Parathyroid adenoma (tissue), 2 donors: Measurements from ENCODE around the gene SIK3.
"Not testable (repeated sequence)": the region's sequence is repeated elsewhere in the genome, so short reads cannot be mapped to it uniquely, and the experiment has no call there.

Source experiments
- H2AFZ ChIP-seq: fragments of 300-600 bp; sonication (generic); one replicate; pipeline ENCODE4 v1.7.0; 2017; ENCODE audit warnings: antibody characterized with exemption, mild to moderate bottlenecking
- H3K27ac ChIP-seq: fragments of 300-600 bp; sonication (generic); one replicate; pipeline ENCODE4 v1.7.0; 2017
- H3K27me3 ChIP-seq: fragments of 300-600 bp; sonication (generic); one replicate; pipeline ENCODE4 v1.7.0; 2017; ENCODE audit warnings: low read length; ENCODE audit not compliant: control insufficient read depth, insufficient read depth
- H3K36me3 ChIP-seq: fragments of 300-600 bp; sonication (generic); one replicate; pipeline ENCODE4 v1.7.0; 2017; ENCODE audit warnings: low read length; ENCODE audit not compliant: control insufficient read depth, insufficient read depth
- H3K4me1 ChIP-seq: fragments of 300-600 bp; sonication (generic); one replicate; pipeline ENCODE4 v1.7.0; 2017; ENCODE audit warnings: control low read depth
- H3K4me2 ChIP-seq: fragments of 300-600 bp; sonication (generic); one replicate; pipeline ENCODE4 v1.7.0; 2017; ENCODE audit warnings: low read length
- H3K4me3 ChIP-seq: fragments of 300-600 bp; sonication (generic); one replicate; pipeline ENCODE4 v1.7.0; 2017; ENCODE audit warnings: low read depth, low read length
- H3K79me2 ChIP-seq: fragments of 300-600 bp; sonication (generic); one replicate; pipeline ENCODE4 v1.7.0; 2017; ENCODE audit warnings: control low read depth
- H3K9ac ChIP-seq: fragments of 300-600 bp; sonication (generic); one replicate; pipeline ENCODE4 v1.7.0; 2017; ENCODE audit warnings: mild to moderate bottlenecking
- H3K9me3 ChIP-seq: fragments of 300-600 bp; sonication (generic); one replicate; pipeline ENCODE4 v1.7.0; 2017; ENCODE audit warnings: low read length; ENCODE audit not compliant: control insufficient read depth
- TF ChIP-seq, protein P1 (sequence below): fragments of 300-600 bp; sonication (generic); IDR thresholded peaks from one replicate; pipeline ENCODE4 v1.7.0; 2017; ENCODE audit warnings: antibody characterized with exemption, mild to moderate bottlenecking
- donor health status: primary hyperparathyroidism.

Gene SIK3

DNA sequence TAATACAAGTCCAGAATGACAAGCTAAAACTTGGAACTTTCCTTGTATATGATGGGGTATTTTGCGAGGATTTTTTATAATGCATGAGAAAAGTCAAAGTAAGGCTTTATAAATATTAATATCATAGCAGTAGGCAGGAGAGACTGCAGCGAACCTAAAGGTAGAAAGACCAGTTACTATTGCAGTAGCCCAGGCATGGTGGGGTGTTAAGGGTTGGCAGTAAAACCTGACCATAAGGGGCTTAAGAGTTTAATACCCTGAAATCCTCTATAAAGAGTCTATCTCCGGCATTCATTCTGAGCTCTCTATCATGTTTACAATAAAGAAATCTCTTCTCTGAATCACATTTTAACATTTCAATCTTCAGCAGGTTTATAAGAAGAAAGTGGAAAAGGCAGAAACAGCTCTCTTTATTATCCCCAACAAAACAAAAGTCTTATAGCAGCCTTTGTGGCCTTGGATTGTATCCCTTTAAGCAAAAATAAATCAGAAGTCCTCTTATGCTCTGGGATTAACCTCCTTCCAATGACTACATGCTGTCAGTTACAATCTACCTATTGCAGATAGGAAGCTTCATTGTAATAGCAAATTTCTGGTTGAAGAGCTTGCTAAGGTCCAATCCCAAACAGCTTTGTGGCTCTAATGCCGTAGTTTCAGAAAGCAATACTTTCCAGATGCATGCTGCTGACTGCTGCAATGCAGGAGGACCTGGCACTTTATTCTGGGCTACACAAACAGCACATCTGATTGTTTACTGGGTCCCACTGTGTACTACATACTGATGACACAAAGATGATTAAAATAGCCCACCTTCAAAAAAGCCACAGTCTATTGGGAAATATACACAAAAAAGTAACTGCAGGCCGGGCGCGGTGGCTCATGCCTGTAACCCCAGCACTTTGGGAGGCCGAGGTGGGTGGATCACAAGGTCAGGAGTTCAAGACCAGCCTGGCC is 45.8 kb downstream of the SIK3 start:
- Histone ChIP-seq H3K27me3 (no peaks in the 10 kb centered on the region), H3K4me3 (no peak overlapping the region), H3K36me3 (no peaks in the 10 kb centered on the region), H3K4me2 (no peak overlapping the region), H3K4me1 (no peaks in the 10 kb centered on the region), H3K9me3 (no peaks in the 10 kb centered on the region), H3K79me2 (peaks cover 20% of the 10 kb centered on the region), H3K9ac (no peak overlapping the region), H3K27ac (no peak overlapping the region), H2AFZ (no peak overlapping the region)
- TF ChIP-seq, protein P1, sequence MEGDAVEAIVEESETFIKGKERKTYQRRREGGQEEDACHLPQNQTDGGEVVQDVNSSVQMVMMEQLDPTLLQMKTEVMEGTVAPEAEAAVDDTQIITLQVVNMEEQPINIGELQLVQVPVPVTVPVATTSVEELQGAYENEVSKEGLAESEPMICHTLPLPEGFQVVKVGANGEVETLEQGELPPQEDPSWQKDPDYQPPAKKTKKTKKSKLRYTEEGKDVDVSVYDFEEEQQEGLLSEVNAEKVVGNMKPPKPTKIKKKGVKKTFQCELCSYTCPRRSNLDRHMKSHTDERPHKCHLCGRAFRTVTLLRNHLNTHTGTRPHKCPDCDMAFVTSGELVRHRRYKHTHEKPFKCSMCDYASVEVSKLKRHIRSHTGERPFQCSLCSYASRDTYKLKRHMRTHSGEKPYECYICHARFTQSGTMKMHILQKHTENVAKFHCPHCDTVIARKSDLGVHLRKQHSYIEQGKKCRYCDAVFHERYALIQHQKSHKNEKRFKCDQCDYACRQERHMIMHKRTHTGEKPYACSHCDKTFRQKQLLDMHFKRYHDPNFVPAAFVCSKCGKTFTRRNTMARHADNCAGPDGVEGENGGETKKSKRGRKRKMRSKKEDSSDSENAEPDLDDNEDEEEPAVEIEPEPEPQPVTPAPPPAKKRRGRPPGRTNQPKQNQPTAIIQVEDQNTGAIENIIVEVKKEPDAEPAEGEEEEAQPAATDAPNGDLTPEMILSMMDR, result no peak

DNA sequence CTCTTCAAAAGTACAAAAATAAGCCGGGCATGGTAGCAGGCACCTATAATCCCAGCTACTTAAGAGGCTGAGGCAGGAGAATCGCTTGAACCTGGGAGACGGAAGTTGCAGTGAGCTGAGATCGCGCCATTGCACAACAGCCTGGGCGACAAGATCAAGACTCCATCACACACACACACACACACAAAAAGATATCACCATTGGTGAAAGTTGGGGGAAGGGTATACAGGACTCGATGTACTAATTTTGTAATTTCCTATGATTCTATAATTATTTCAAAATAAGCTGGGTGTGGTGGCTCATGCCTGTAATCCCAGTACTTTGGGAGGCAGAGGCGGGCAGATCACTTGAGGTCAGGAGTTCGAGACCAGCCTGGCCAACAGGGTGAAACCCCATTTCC is 48.1 kb downstream of the SIK3 start:
- not testable (repeated sequence) for H2AFZ ChIP-seq, H3K36me3 ChIP-seq, H3K27me3 ChIP-seq, H3K4me3 ChIP-seq, H3K27ac ChIP-seq, H3K9me3 ChIP-seq, H3K9ac ChIP-seq, H3K4me2 ChIP-seq, H3K4me1 ChIP-seq
- peaks cover 11% of the 10 kb centered on the region for H3K79me2 ChIP-seq

DNA sequence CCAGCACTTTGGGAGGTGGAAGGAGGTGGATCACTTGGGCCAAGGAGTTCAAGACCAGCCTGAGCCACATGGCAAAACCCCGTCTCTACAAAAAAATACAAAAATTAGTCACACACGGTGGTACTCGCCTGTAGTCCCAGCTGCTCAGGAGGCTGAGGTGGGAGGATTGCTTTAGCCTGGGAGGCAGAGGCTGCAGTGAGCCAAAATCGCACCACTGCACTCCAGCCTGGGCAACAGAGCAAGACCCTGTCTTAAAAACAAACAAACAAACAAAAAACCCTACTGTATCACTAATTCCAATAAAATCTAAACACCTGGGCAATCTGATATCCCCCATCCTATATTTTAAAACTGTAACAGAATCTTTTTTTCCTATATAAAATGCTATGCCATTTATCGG is 51.6 kb downstream of the SIK3 start:
- not testable (repeated sequence) for H3K9me3 ChIP-seq, H3K27ac ChIP-seq, H2AFZ ChIP-seq, H3K4me2 ChIP-seq, H3K4me3 ChIP-seq, H3K27me3 ChIP-seq, H3K36me3 ChIP-seq, H3K79me2 ChIP-seq, H3K9ac ChIP-seq, H3K4me1 ChIP-seq

DNA sequence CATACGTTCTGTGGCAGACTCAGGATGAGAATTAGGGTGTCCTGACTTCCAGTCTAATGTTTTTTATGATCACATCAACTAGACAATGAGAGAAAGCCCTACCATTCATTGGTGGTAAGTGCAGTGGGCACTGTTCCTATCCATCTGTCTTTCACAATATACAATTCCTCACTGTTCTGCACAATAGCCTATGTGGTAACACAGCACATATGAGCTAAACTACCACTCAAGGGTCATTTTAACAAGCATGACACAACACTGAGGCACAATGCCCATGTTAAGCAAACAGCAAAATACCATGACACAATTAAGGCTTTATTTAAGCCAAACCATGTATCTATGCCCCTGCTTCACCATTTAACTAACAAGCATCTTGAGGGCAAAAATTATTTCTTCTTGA is 52.3 kb downstream of the SIK3 start:
- H3K9ac ChIP-seq, result no peak overlapping the region
- H3K4me2 ChIP-seq, result no peak overlapping the region
- H3K27ac ChIP-seq, result no peak overlapping the region
- no peaks in the 10 kb centered on the region for H3K27me3 ChIP-seq
- no peaks in the 10 kb centered on the region for H3K9me3 ChIP-seq
- H3K36me3 ChIP-seq, result no peaks in the 10 kb centered on the region
- peaks cover 4% of the 10 kb centered on the region for H3K79me2 ChIP-seq
- no peak overlapping the region for H2AFZ ChIP-seq
- H3K4me3 ChIP-seq, result no peak overlapping the region
- H3K4me1 ChIP-seq, result no peaks in the 10 kb centered on the region
- TF ChIP-seq, protein P1, result no peak

DNA sequence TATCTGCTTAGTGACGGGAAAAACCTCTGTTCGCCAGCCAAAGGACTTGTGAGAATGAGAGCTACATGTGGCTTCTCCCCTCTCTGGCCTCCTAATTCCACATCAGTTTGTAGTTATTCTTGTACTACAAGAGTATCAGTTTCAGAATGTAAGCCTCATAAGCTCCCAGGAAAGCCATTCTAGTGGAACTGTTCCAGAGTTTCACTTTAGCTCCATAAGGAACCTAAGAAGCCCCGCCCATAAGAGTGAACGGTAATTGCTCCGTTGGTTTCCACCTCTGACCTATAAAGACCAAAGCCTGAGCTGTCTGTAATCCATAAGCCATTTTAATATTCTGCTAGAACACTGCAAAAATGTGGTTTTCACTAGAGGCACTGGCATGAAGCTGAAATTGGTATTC is 53.0 kb downstream of the SIK3 start:
- peaks cover 3% of the 10 kb centered on the region for H3K79me2 ChIP-seq
- TF ChIP-seq, protein P1, result no peak
- no peak overlapping the region for H2AFZ ChIP-seq
- no peak overlapping the region for H3K27ac ChIP-seq
- no peaks in the 10 kb centered on the region for H3K4me1 ChIP-seq
- no peaks in the 10 kb centered on the region for H3K9me3 ChIP-seq
- no peak overlapping the region for H3K4me3 ChIP-seq
- H3K4me2 ChIP-seq, result no peak overlapping the region
- H3K36me3 ChIP-seq, result no peaks in the 10 kb centered on the region
- no peak overlapping the region for H3K9ac ChIP-seq
- no peaks in the 10 kb centered on the region for H3K27me3 ChIP-seq
